Measurements from ENCODE around the gene PAX2. TPM values are rescaled to one million over a fixed set of nuclear protein-coding genes. Genes with fewer than 3 reads are reported as not detected.

Gene PAX2
- total RNA-seq, 4 donors from 2014 or later = not detected

- H3K4me1 ChIP-seq = peaks cover 0 to 82% (median 32%) of the 10 kb centered on the region in 4 donors
- TF ChIP-seq CTCF (IDR thresholded peaks at IDR 0.05) = no peak
- TF ChIP-seq EP300 (IDR thresholded peaks at IDR 0.05) = no peak
- TF ChIP-seq POLR2A (IDR thresholded peaks at IDR 0.05) = no peak
- no peak overlapping the region for H3K4me3 ChIP-seq
- peaks cover 12 to 100% of the 10 kb centered on the region in 2 donors for H3K27me3 ChIP-seq
- no peak for DNase-seq (ENCODE audit: low spot score in 2 of 2)
- H3K9me3 ChIP-seq = no peaks in the 10 kb centered on the region
- no peak overlapping the region for H3K27ac ChIP-seq
- no peaks in the 10 kb centered on the region for H3K36me3 ChIP-seq
- 12% methylated on average over 16 of the region's 16 CpGs for WGBS, 2 donors
Measured at GRCh38 chr10:100740476-100741377, 4.7 kb upstream of the PAX2 start.

- Histone ChIP-seq H3K27me3 (peaks cover 12 to 100% of the 10 kb centered on the region in 2 donors), H3K4me1 (peaks cover 0 to 89% (median 38%) of the 10 kb centered on the region in 4 donors), H3K9me3 (no peaks in the 10 kb centered on the region), H3K27ac (no peak overlapping the region), H3K4me3 (no peak overlapping the region), H3K36me3 (no peaks in the 10 kb centered on the region)
- DNase-seq (ENCODE audit: low spot score in 2 of 2) = no peak
- TF ChIP-seq EP300 (IDR thresholded peaks at IDR 0.05) = no peak
- TF ChIP-seq POLR2A (IDR thresholded peaks at IDR 0.05) = no peak
- TF ChIP-seq CTCF (IDR thresholded peaks at IDR 0.05) = no peak
- 4 to 5% methylated on average over 32 of the region's 32 CpGs for WGBS, 2 donors
Measured at GRCh38 chr10:100741378-100742075, 3.9 kb upstream of the PAX2 start.

GRCh38 chr10:100742076-100742771, 3.2 kb upstream of the PAX2 start:
- no peak overlapping the region for H3K27ac ChIP-seq
- peaks cover 0 to 92% (median 38%) of the 10 kb centered on the region in 4 donors for H3K4me1 ChIP-seq
- H3K36me3 ChIP-seq = no peaks in the 10 kb centered on the region
- peaks cover 12 to 100% of the 10 kb centered on the region in 2 donors for H3K27me3 ChIP-seq
- H3K9me3 ChIP-seq = no peaks in the 10 kb centered on the region
- no peak for DNase-seq (ENCODE audit: low spot score in 2 of 2)
- no peak overlapping the region for H3K4me3 ChIP-seq
- TF ChIP-seq POLR2A (IDR thresholded peaks at IDR 0.05) = no peak
- no peak for TF ChIP-seq CTCF (IDR thresholded peaks at IDR 0.05)
- TF ChIP-seq EP300 (IDR thresholded peaks at IDR 0.05) = no peak
- WGBS, 2 donors = 5% methylated on average over 28 to 37 of the region's 37 CpGs

GRCh38 chr10:100742936-100743335, 2.4 kb upstream of the PAX2 start:
- no peak for TF ChIP-seq POLR2A (IDR thresholded peaks at IDR 0.05)
- no peak for TF ChIP-seq CTCF (IDR thresholded peaks at IDR 0.05)
- no peak for TF ChIP-seq EP300 (IDR thresholded peaks at IDR 0.05)
- Histone ChIP-seq H3K4me3 (no peak overlapping the region), H3K36me3 (no peaks in the 10 kb centered on the region), H3K27ac (no peak overlapping the region), H3K4me1 (peaks cover 0 to 92% (median 43%) of the 10 kb centered on the region in 4 donors), H3K27me3 (peaks cover 12 to 100% of the 10 kb centered on the region in 2 donors), H3K9me3 (no peaks in the 10 kb centered on the region)
- 27 to 42% methylated on average over 7 of the region's 7 CpGs for WGBS, 2 donors
- no peak for DNase-seq (ENCODE audit: low spot score in 2 of 2)
